ENCODE results near the gene VEZF1. TPM values are rescaled to one million over a fixed set of nuclear protein-coding genes. Genes with fewer than 3 reads are reported as not detected.

Gene VEZF1
- total and polyA plus RNA-seq, 2 experiments from 2014 or later: 32.2 to 51.9 TPM

DNA sequence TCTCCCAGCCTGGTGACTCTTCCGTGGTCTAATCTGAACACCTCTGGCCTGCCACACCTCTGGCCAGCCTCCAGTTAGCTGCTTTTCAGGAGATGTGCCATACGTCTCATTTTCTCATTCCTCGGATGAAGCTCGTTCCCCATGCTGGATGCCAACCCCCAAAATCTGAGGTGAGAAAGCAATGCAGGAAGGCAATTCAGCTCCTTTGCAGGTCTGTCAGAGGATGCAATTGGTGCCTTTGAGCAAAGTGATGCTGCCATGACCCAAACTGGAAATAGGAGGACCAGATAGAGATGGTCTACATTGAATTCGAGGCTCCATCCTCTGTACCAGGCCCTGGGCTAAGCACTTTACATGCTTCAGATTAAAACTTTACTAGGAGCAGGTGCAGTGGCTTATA is 21.8 kb downstream of the VEZF1 start:
- H3F3A ChIP-seq (ENCODE audit: insufficient read depth): peaks cover 4% of the 10 kb centered on the region
- 90 to 93% methylated on average over 5 of the region's 5 CpGs for WGBS, 2 experiments (ENCODE audit: low coverage in 1 of 2, low lambda C conversion rate in 2 of 2, missing lambda C conversion rate in 2 of 2)

DNA sequence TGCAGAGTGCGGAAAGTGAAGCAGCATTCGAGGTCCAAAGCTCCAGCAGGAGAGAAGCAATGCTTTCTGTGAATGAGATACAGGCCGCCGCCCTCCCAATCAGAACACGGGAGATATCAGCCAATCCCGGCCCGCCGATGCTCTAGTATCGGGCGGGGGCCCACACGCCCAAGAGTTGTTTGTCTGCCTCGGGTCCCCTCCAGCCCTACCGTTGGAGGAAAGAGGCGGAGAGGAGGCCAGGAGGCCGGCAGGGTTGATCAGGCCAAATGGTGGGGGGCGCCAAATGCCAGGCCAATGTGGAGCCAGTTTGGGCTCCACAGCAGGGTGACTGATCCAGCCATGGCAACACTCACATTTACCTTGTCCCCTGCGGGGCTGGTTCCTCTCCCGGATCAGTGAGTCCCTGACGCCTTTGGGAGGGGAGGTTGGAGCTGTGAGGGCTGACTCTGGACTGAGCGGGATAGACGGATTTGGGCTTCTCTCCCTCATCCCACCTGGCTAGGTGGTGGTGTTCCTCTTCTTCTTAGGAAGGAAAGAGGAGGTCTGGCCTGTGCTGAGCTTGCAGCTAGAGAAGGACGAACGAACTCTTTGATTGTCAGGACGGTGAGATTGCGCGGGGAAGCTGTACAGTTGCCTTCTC is 22.4 kb downstream of the VEZF1 start:
- 82 to 86% methylated on average over 26 of the region's 26 CpGs for WGBS, 2 experiments (ENCODE audit: low coverage in 1 of 2, low lambda C conversion rate in 2 of 2, missing lambda C conversion rate in 2 of 2)

More for the DNA sequence above, 21.8 kb downstream of the VEZF1 start:
- Histone ChIP-seq H3K9me3 (ENCODE audit: low read depth) (no peaks in the 10 kb centered on the region), H3K36me3 (ENCODE audit: low read depth) (no peaks in the 10 kb centered on the region), H3K79me2 (ENCODE audit: insufficient read depth) (no peaks in the 10 kb centered on the region), H3K4me1 (ENCODE audit: insufficient read depth) (peaks cover 10% of the 10 kb centered on the region), H4K20me1 (ENCODE audit: insufficient read depth) (no peaks in the 10 kb centered on the region), H3K9me2 (ENCODE audit: insufficient read depth) (no peaks in the 10 kb centered on the region), H3K9ac (no peak overlapping the region), H3K27me3 (replicated peaks; ENCODE audit: insufficient read depth) (no peaks in the 10 kb centered on the region), H3K4me2 (ENCODE audit: unreplicated experiment) (no peak overlapping the region), H3K27ac (no peak overlapping the region), H2AFZ (no peak overlapping the region), H3K4me3 (no peak overlapping the region)
- no peak for TF ChIP-seq EZH2 (IDR thresholded peaks at IDR 0.05; ENCODE audit: insufficient read depth, poor library complexity, severe bottlenecking)
- TF ChIP-seq EZH2phosphoT487 (IDR thresholded peaks at IDR 0.05; ENCODE audit: insufficient read depth, low read depth): no peak
- in situ Hi-C loops (cut with MboI): no loop called here
- DNase-seq: no peak

DNA sequence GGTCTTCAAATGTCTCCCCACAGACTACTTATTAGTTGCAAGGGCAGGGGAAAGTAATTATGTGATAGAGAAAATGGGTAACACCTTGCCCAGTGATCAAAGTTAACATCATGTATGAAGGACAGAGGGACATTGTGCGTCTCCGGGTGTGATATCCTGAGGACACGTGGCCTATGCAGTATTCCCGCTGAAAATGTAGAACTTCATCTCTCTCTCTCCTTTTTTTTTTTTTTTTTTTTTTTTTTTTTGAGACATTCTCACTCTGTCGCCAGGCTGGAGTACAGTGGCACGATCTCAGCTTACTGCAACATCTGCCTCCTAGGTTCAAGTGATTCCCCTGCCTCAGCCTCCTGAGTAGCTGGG is 24.9 kb downstream of the VEZF1 start:
- Histone ChIP-seq H3K4me3 (no peak overlapping the region), H3K27me3 (replicated peaks; ENCODE audit: insufficient read depth) (no peaks in the 10 kb centered on the region), H4K20me1 (ENCODE audit: insufficient read depth) (no peaks in the 10 kb centered on the region), H3K4me2 (ENCODE audit: unreplicated experiment) (no peak overlapping the region), H3K9me3 (ENCODE audit: low read depth) (no peaks in the 10 kb centered on the region), H3K27ac (no peak overlapping the region), H3K36me3 (ENCODE audit: low read depth) (no peaks in the 10 kb centered on the region), H2AFZ (no peak overlapping the region), H3K9ac (no peak overlapping the region), H3K79me2 (ENCODE audit: insufficient read depth) (no peaks in the 10 kb centered on the region), H3K9me2 (ENCODE audit: insufficient read depth) (no peaks in the 10 kb centered on the region), H3K4me1 (ENCODE audit: insufficient read depth) (no peaks in the 10 kb centered on the region), H3F3A (ENCODE audit: insufficient read depth) (no peaks in the 10 kb centered on the region)
- in situ Hi-C loops (cut with MboI): no loop called here
- no peak for TF ChIP-seq EZH2 (IDR thresholded peaks at IDR 0.05; ENCODE audit: insufficient read depth, poor library complexity, severe bottlenecking)
- TF ChIP-seq EZH2phosphoT487 (IDR thresholded peaks at IDR 0.05; ENCODE audit: insufficient read depth, low read depth): no peak
- DNase-seq: no peak
- WGBS, 2 experiments (ENCODE audit: low coverage in 1 of 2, low lambda C conversion rate in 2 of 2, missing lambda C conversion rate in 2 of 2): 90 to 95% methylated on average over 6 of the region's 6 CpGs

More for the DNA sequence above, 22.4 kb downstream of the VEZF1 start:
- Histone ChIP-seq H3F3A (ENCODE audit: insufficient read depth) (no peaks in the 10 kb centered on the region), H3K4me3 (no peak overlapping the region), H3K4me2 (ENCODE audit: unreplicated experiment) (no peak overlapping the region), H3K27ac (no peak overlapping the region), H4K20me1 (ENCODE audit: insufficient read depth) (no peaks in the 10 kb centered on the region), H3K36me3 (ENCODE audit: low read depth) (no peaks in the 10 kb centered on the region), H3K9me2 (ENCODE audit: insufficient read depth) (no peaks in the 10 kb centered on the region), H3K9ac (no peak overlapping the region), H2AFZ (no peak overlapping the region), H3K4me1 (ENCODE audit: insufficient read depth) (peaks cover 5% of the 10 kb centered on the region), H3K27me3 (replicated peaks; ENCODE audit: insufficient read depth) (no peaks in the 10 kb centered on the region), H3K9me3 (ENCODE audit: low read depth) (no peaks in the 10 kb centered on the region), H3K79me2 (ENCODE audit: insufficient read depth) (no peaks in the 10 kb centered on the region)
- in situ Hi-C loops (cut with MboI): no loop called here
- no peak for DNase-seq
- TF ChIP-seq EZH2 (IDR thresholded peaks at IDR 0.05; ENCODE audit: insufficient read depth, poor library complexity, severe bottlenecking): no peak
- no peak for TF ChIP-seq EZH2phosphoT487 (IDR thresholded peaks at IDR 0.05; ENCODE audit: insufficient read depth, low read depth)

DNA sequence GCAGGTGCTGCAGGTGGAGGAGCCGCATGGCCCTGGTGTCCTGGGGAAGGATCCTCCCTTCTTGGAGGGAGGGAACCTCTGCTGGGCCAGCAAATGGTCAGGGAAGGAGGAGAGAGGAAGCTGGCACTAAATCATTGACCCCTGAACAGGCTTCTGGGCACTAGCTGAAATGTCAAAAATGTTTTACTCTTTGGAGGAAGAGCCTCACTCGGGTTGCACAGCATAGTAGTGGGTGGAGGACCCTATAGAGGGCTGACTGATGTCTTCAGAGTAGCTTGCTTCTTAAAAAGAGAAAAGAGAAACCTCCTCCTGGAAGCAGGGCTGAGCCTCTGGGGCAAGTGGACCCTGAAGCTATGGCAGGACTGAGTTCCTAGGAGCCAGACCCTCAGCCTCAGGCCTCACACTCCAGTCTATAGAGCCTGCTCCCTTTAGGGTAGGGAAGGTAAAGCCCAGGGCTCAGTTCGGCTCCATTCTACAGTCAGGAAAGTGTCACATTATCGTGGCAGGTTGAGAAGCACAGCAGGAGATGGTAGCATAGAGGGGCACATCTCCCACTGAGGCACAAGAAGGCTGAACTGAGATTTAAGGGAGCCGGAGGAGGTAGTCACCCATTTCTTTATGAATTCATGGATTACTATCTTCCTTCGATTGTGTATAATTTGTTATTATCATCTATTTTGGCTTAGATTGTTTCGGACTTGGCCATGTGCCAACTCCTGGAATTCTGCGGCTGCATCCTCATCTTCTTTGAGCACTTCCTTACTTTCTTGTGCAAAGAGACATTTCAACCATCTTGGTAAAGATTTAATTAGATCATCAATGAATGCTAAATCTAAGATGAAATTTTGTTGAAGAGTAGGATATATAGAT is 25.5 kb downstream of the VEZF1 start:
- H3K9me3 ChIP-seq (ENCODE audit: low read depth): no peaks in the 10 kb centered on the region
- in situ Hi-C loops (cut with MboI): no loop called here
- no peak overlapping the region for H3K9ac ChIP-seq
- no peaks in the 10 kb centered on the region for H3K4me1 ChIP-seq (ENCODE audit: insufficient read depth)
- no peaks in the 10 kb centered on the region for H3K79me2 ChIP-seq (ENCODE audit: insufficient read depth)
- H4K20me1 ChIP-seq (ENCODE audit: insufficient read depth): no peaks in the 10 kb centered on the region
- H3K4me2 ChIP-seq (ENCODE audit: unreplicated experiment): no peak overlapping the region
- no peak for TF ChIP-seq EZH2 (IDR thresholded peaks at IDR 0.05; ENCODE audit: insufficient read depth, poor library complexity, severe bottlenecking)
- TF ChIP-seq EZH2phosphoT487 (IDR thresholded peaks at IDR 0.05; ENCODE audit: insufficient read depth, low read depth): no peak
- H3K27ac ChIP-seq: no peak overlapping the region
- 0 out of 2 replicates have a peak, but pooled peaks cover 1% of the 10 kb centered on the region for H3F3A ChIP-seq (ENCODE audit: insufficient read depth)
- no peak overlapping the region for H2AFZ ChIP-seq
- no peaks in the 10 kb centered on the region for H3K36me3 ChIP-seq (ENCODE audit: low read depth)
- DNase-seq: no peak
- no peaks in the 10 kb centered on the region for H3K27me3 ChIP-seq (replicated peaks; ENCODE audit: insufficient read depth)
- H3K4me3 ChIP-seq: no peak overlapping the region
- 64 to 68% methylated on average over 8 of the region's 8 CpGs for WGBS, 2 experiments (ENCODE audit: low coverage in 1 of 2, low lambda C conversion rate in 2 of 2, missing lambda C conversion rate in 2 of 2)
- no peaks in the 10 kb centered on the region for H3K9me2 ChIP-seq (ENCODE audit: insufficient read depth)

Data from GM23248 (cell line).